HepG2 (cell line): ENCODE measurements around the gene GATA5. TPM values are rescaled to one million over a fixed set of nuclear protein-coding genes. Genes with fewer than 3 reads are reported as not detected.

Source experiments
- ATAC-seq: fragments of 200-7000 bp; cut with Tn5 transposase; 3 replicates; pipeline ENCODE4 v1.9.1; 2020; ENCODE audit warnings: mild to moderate bottlenecking, moderate library complexity
- BruUV-seq: library from RNA; stranded (reverse); fragments of 400-500 nt; replicated peaks from 2 replicates; lab custom pipeline; 2021; lab: Mats Ljungman, UMichigan
- CTCF ChIA-PET: fragments of 300-600 bp; formaldehyde crosslinking; extraction: SDS; loops from one replicate; lab custom pipeline; 2021; ENCODE audit warnings: low total read pairs, inconsistent platforms, low intra/inter-chr PET ratio; lab: Yijun Ruan, JAX
- POLR2A ChIA-PET: fragments of 350-600 bp; sonication (Branson Sonifier 250); formaldehyde crosslinking; loops from one replicate; lab custom pipeline; 2020; ENCODE audit warnings: antibody characterized with exemption, inconsistent platforms; lab: Yijun Ruan, JAX
- DNase-seq: peaks from one replicate; pipeline ENCODE4 v3.0.0-alpha.2; 2015; ENCODE audit warnings: low spot score
- FAIRE-seq: peaks from 3 replicates; lab custom pipeline; 2011; peaks lifted over from hg19 to GRCh38; lab: Jason Lieb, UNC
- H2AFZ ChIP-seq: one replicate; pipeline ENCODE4 v1.6.1; 2011; ENCODE audit warnings: low read length, inconsistent platforms
- H3K27ac ChIP-seq: fragments of 300-600 bp; 3 replicates; pipeline ENCODE4 v1.8.0; 2011; ENCODE audit warnings: mixed run types, mild to moderate bottlenecking, mixed read lengths, low read length, inconsistent platforms; ENCODE audit not compliant: insufficient read depth; ENCODE audit errors: extremely low read length
- H3K27me3 ChIP-seq, 2 experiments: fragments of 200-600 bp in 1 of 2; 2 replicates in 1 of 2; 3 replicates in 1 of 2; pipeline versions ENCODE4 v1.6.0 to v1.8.0; 2011; ENCODE audit warnings: low read length in 2 of 2, mild to moderate bottlenecking in 2 of 2, moderate library complexity in 2 of 2, inconsistent platforms in 1 of 2; ENCODE audit not compliant: insufficient read depth in 2 of 2, control insufficient read depth in 1 of 2
- H3K36me3 ChIP-seq, 2 experiments: fragments of 200-600 bp in 1 of 2; replicated peaks in 1 of 2; 2 replicates in 1 of 2; 3 replicates in 1 of 2; pipeline versions ENCODE4 v1.5.1 to v1.8.0; 2011; ENCODE audit warnings: low read length in 2 of 2, inconsistent platforms in 1 of 2; ENCODE audit not compliant: insufficient read depth in 2 of 2, control insufficient read depth in 1 of 2
- H3K4me1 ChIP-seq: 2 replicates; pipeline ENCODE4 v1.5.1; 2012; ENCODE audit warnings: low read length, inconsistent platforms; ENCODE audit not compliant: insufficient read depth
- H3K4me2 ChIP-seq: 2 replicates; pipeline ENCODE4 v1.6.0; 2011; ENCODE audit warnings: low read depth, low read length, inconsistent platforms
- H3K4me3 ChIP-seq, 3 experiments: fragments of 200-600 bp in 1 of 3; sonication (generic), shearing (Covaris generic) in 1 of 3; replicated peaks in 1 of 3; 2 replicates each; pipeline ENCODE4 v1.5.1; 2011 to 2016; ENCODE audit warnings: low read length in 3 of 3, inconsistent platforms in 2 of 3, low read depth in 2 of 3, mild to moderate bottlenecking in 2 of 3, control low read depth in 1 of 3, mixed read lengths in 1 of 3; ENCODE audit not compliant: insufficient read depth in 1 of 3
- H3K79me2 ChIP-seq: one replicate; pipeline ENCODE4 v1.6.1; 2011; ENCODE audit warnings: low read length, inconsistent platforms; ENCODE audit not compliant: insufficient read depth
- H3K9ac ChIP-seq: 2 replicates; pipeline ENCODE4 v1.6.0; 2011; ENCODE audit warnings: mild to moderate bottlenecking, low read depth, low read length, inconsistent platforms; ENCODE audit not compliant: insufficient read depth
- H3K9me3 ChIP-seq: 2 replicates; pipeline ENCODE4 v1.5.1; 2012; ENCODE audit warnings: mild to moderate bottlenecking, low read length
- H4K20me1 ChIP-seq: 2 replicates; pipeline ENCODE4 v1.6.0; 2011; ENCODE audit warnings: inconsistent platforms, mild to moderate bottlenecking, low read length, moderate library complexity; ENCODE audit not compliant: insufficient read depth
- GATA4 ChIP-seq: sonication (generic); IDR thresholded peaks from 2 replicates; pipeline ENCODE4 v1.6.1; 2016; ENCODE audit warnings: antibody characterized with exemption, low read depth, borderline replicate concordance
- GZF1 ChIP-seq: sonication (generic); formaldehyde crosslinking; IDR thresholded peaks from 2 replicates; pipeline ENCODE4 v1.5.1; 2020; ENCODE audit warnings: mild to moderate bottlenecking, missing genetic modification reagents
- HDAC1 ChIP-seq: sonication (generic); formaldehyde crosslinking; IDR thresholded peaks from 2 replicates; pipeline ENCODE4 v1.5.1; 2020; ENCODE audit warnings: mild to moderate bottlenecking, missing genetic modification reagents
- HNRNPL ChIP-seq: fragments of 200-400 bp; formaldehyde crosslinking; IDR thresholded peaks from 2 replicates; pipeline ENCODE4 v1.6.1; 2017; ENCODE audit warnings: mild to moderate bottlenecking, low read depth, low read length
- KDM1A ChIP-seq: IDR thresholded peaks from 2 replicates; pipeline ENCODE4 v1.6.1; 2016; ENCODE audit warnings: missing compliant biosample characterization
- MXI1 ChIP-seq: IDR thresholded peaks from 3 replicates; pipeline ENCODE4 v1.6.1; 2012; ENCODE audit warnings: low read depth, low read length, inconsistent platforms, borderline replicate concordance
- NFYB ChIP-seq: sonication (generic); formaldehyde crosslinking; IDR thresholded peaks from 2 replicates; pipeline ENCODE4 v1.4.0; 2020; ENCODE audit warnings: missing genetic modification reagents
- NR2F6 ChIP-seq, 2 experiments: IDR thresholded peaks; 2 replicates each; pipeline ENCODE4 v1.6.1; 2016; ENCODE audit warnings: antibody characterized with exemption in 1 of 2, mild to moderate bottlenecking in 1 of 2
- POLR2G ChIP-seq: fragments of 200-400 bp; formaldehyde crosslinking; IDR thresholded peaks from 2 replicates; pipeline ENCODE4 v1.6.1; 2018; ENCODE audit warnings: mild to moderate bottlenecking, low read depth, low read length, moderate library complexity
- REPIN1 ChIP-seq: sonication (generic); formaldehyde crosslinking; IDR thresholded peaks from 2 replicates; pipeline ENCODE4 v1.8.0; 2022; ENCODE audit warnings: missing genetic modification reagents, low read depth, mild to moderate bottlenecking, borderline replicate concordance
- TCF7 ChIP-seq: sonication (generic); IDR thresholded peaks from 2 replicates; pipeline ENCODE4 v1.6.1; 2016; ENCODE audit warnings: antibody characterized with exemption, low read depth
- ZBTB3 ChIP-seq: sonication (generic); formaldehyde crosslinking; IDR thresholded peaks from 2 replicates; pipeline ENCODE4 v1.4.0; 2020; ENCODE audit warnings: low read depth, mild to moderate bottlenecking, moderate library complexity, missing genetic modification reagents, borderline replicate concordance
- ZFAT ChIP-seq: sonication (generic); formaldehyde crosslinking; conservative IDR thresholded peaks from 2 replicates; pipeline ENCODE4 v1.8.1; 2023; ENCODE audit warnings: missing genetic modification reagents, inconsistent platforms
- ZNF709 ChIP-seq: sonication (generic); formaldehyde crosslinking; IDR thresholded peaks from 2 replicates; pipeline ENCODE4 v1.5.0; 2020; ENCODE audit warnings: mild to moderate bottlenecking, missing genetic modification reagents
- WGBS: methylation state at CpG from one replicate; pipeline ENCODE4 v1.1.6; 2017; ENCODE audit warnings: low lambda C conversion rate; 5-methylcytosine and 5-hydroxymethylcytosine counted together
- in situ Hi-C: cut with HindIII; loops from 2 replicates; pipeline ENCODE4 v1.10.0; 2017; ENCODE audit warnings: low pct_unique_long_range_greater_than_20kb; ENCODE audit not compliant: extremely low pct_ligation_motif_present
- intact Hi-C: fragments of 100-400 bp; cut with micrococcal nuclease; formaldehyde crosslinking; loops from one replicate; pipeline ENCODE4 v1.10.0; 2022; ENCODE audit not compliant: unreplicated experiment
- polyA plus RNA-seq, 8 experiments: library from polyadenylated mRNA; depleted of rRNA in 3 of 8; stranded (reverse) in 7 of 8; unstranded in 1 of 8; fragments of >200 nt; fragmentation: Illumina TruSeq in 4 of 8; extraction: Trizol in 4 of 8; gene quantifications; 2 replicates each; pipeline versions ENCODE4 v1.2.1 to v1.2.3, GENCODE V29; 2011 to 2016; ENCODE audit warnings: low read depth in 4 of 8, missing spikeins in 1 of 8, mixed read lengths in 1 of 8; ENCODE audit not compliant: insufficient read depth in 1 of 8
- total RNA-seq, 5 experiments: library from RNA; depleted of rRNA; stranded (reverse); fragments of >200 nt; fragmentation: Illumina TruSeq; extraction: Trizol; gene quantifications; 2 replicates each; pipeline ENCODE4 v1.2.3, GENCODE V29; 2016; ENCODE audit warnings: low read depth in 1 of 5
- TF ChIP-seq, protein P1 (sequence below): sonication (generic); formaldehyde crosslinking; IDR thresholded peaks from one replicate; pipeline ENCODE4 v1.5.1; 2020; ENCODE audit warnings: mild to moderate bottlenecking, missing genetic modification reagents; ENCODE audit errors: not compliant biosample characterization
- TF ChIP-seq, protein P2 (sequence below): sonication (generic); formaldehyde crosslinking; IDR thresholded peaks from 2 replicates; pipeline ENCODE4 v1.8.0; 2022; ENCODE audit warnings: mild to moderate bottlenecking, missing genetic modification reagents, borderline replicate concordance

Gene GATA5
- total and polyA plus RNA-seq, 2 of the 13 experiments (the other 11 are each of a cell fraction or from before 2014, with no cell fraction given) = 0.12 to 0.20 TPM

DNA sequence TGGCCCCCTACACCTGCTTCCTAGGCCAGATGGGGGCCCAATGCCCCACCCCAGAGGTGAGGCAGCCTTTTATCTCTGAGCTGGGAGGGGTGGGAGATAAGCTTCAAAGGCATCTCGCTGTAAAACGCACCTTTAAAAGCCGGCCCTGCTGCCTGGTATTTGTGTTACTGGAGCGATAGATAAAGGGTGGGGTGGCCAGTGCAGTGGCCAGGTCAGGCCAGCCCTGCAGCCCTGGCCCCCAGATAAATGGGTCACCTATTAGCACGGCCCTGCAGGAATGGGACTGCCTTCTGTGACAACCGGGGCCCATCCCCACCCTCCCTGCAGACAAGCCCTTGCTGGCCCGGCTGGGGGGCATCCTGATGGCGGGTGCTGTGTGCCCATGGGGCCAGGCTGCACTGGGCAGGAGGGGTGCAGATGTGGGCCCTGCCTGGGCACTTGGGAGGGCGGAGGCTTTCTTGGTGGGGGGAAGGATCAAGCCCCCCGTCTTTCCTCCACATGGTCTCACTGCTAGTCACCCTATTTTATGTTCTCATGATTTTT, 45.4 kb downstream of the GATA5 start:
- peaks cover 9% of the 10 kb centered on the region; the same call in 1 of the 2 replicates for H4K20me1 ChIP-seq
- no peaks in the 10 kb centered on the region for H3K79me2 ChIP-seq
- DNase-seq (peak; percentile 62), ATAC-seq (peak; percentile 29), FAIRE-seq (no peak)
- no peak overlapping the region for H3K4me3 ChIP-seq
- ChIA-PET POLR2A (interaction anchor here (0.7 to 1.6 kb wide), 2 partner anchors 18 to 20 kb away, joined by 3 read pairs; no protein-coding TSS in a partner anchor), CTCF (no interaction called here)
- H3K27me3 ChIP-seq = peaks cover 22 to 94% of the 10 kb centered on the region in 2 experiments
- H3K4me1 ChIP-seq = peaks cover 42% of the 10 kb centered on the region
- no peaks in the 10 kb centered on the region for H3K9me3 ChIP-seq
- BruUV-seq = no TSS peak
- in situ Hi-C loops (no loop called here), intact Hi-C loops (no loop called here)
- H3K4me2 ChIP-seq = no peak overlapping the region; the same call in 1 of the 2 replicates
- H2AFZ ChIP-seq = no peak overlapping the region
- WGBS = under 1% methylated on average over 9 of the region's 10 CpGs
- H3K36me3 ChIP-seq = no peaks in the 10 kb centered on the region
- no peak overlapping the region for H3K9ac ChIP-seq
- no peak overlapping the region for H3K27ac ChIP-seq
- TF ChIP-seq NFYB (no peak), ZBTB3 (no peak), HDAC1 (CRISPR knock-in tag) (0 out of 2 replicates have a peak, but pooled peaks have one; percentile 38), REPIN1 (CRISPR knock-in tag) (no peak), GATA4 (peak; percentile 88; the same call in 1 of the 2 replicates), POLR2G (no peak), GZF1 (CRISPR knock-in tag) (no peak), TCF7 (peak; percentile 87), ZFAT (no peak), MXI1 (no peak), NR2F6 (IDR thresholded peaks at IDR 0.05) (peak; percentile 63; the same call in 1 of the 2 replicates), NR2F6 (CRISPR knock-in tag; IDR thresholded peaks at IDR 0.05) (0 out of 2 replicates have a peak, but pooled peaks have one; percentile 35), HNRNPL (peak; percentile 80), KDM1A (CRISPR knock-in tag) (no peak), ZNF709 (no peak)
- TF ChIP-seq, protein P1, sequence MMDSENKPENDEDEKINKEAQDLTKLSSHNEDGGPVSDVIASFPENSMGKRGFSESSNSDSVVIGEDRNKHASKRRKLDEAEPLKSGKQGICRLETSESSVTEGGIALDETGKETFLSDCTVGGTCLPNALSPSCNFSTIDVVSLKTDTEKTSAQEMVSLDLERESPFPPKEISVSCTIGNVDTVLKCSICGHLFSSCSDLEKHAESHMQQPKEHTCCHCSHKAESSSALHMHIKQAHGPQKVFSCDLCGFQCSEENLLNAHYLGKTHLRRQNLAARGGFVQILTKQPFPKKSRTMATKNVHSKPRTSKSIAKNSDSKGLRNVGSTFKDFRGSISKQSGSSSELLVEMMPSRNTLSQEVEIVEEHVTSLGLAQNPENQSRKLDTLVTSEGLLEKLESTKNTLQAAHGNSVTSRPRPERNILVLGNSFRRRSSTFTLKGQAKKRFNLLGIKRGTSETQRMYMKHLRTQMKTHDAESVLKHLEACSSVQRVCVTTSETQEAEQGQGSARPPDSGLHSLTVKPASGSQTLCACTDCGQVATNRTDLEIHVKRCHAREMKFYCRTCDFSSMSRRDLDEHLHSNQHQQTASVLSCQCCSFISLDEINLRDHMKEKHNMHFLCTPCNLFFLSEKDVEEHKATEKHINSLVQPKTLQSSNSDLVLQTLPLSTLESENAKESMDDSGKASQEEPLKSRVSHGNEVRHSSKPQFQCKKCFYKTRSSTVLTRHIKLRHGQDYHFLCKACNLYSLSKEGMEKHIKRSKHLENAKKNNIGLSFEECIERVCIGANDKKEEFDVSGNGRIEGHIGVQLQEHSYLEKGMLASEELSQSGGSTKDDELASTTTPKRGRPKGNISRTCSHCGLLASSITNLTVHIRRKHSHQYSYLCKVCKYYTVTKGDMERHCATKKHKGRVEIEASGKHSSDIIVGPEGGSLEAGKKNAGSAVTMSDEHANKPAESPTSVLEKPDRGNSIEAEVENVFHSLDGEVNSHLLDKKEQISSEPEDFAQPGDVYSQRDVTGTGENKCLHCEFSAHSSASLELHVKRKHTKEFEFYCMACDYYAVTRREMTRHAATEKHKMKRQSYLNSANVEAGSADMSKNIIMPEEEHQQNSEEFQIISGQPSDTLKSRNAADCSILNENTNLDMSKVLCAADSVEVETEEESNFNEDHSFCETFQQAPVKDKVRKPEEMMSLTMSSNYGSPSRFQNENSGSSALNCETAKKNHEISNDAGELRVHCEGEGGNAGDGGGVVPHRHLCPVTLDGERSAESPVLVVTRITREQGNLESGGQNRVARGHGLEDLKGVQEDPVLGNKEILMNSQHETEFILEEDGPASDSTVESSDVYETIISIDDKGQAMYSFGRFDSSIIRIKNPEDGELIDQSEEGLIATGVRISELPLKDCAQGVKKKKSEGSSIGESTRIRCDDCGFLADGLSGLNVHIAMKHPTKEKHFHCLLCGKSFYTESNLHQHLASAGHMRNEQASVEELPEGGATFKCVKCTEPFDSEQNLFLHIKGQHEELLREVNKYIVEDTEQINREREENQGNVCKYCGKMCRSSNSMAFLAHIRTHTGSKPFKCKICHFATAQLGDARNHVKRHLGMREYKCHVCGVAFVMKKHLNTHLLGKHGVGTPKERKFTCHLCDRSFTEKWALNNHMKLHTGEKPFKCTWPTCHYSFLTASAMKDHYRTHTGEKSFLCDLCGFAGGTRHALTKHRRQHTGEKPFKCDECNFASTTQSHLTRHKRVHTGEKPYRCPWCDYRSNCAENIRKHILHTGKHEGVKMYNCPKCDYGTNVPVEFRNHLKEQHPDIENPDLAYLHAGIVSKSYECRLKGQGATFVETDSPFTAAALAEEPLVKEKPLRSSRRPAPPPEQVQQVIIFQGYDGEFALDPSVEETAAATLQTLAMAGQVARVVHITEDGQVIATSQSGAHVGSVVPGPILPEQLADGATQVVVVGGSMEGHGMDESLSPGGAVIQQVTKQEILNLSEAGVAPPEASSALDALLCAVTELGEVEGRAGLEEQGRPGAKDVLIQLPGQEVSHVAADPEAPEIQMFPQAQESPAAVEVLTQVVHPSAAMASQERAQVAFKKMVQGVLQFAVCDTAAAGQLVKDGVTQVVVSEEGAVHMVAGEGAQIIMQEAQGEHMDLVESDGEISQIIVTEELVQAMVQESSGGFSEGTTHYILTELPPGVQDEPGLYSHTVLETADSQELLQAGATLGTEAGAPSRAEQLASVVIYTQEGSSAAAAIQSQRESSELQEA (CRISPR knock-in tag) = no peak
- TF ChIP-seq, protein P2, sequence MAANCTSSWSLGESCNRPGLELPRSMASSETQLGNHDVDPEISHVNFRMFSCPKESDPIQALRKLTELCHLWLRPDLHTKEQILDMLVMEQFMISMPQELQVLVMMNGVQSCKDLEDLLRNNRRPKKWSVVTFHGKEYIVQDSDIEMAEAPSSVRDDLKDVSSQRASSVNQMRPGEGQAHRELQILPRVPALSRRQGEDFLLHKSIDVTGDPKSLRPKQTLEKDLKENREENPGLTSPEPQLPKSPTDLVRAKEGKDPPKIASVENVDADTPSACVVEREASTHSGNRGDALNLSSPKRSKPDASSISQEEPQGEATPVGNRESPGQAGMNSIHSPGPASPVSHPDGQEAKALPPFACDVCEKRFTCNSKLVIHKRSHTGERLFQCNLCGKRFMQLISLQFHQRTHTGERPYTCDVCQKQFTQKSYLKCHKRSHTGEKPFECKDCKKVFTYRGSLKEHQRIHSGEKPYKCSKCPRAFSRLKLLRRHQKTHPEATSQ (CRISPR knock-in tag) = no peak
